PC-9 (cell line): ENCODE data around the gene CCDC138. TPM values are rescaled to one million over a fixed set of nuclear protein-coding genes. Genes with fewer than 3 reads are reported as not detected.

Source experiments
- BruUV-seq: library from RNA; stranded (reverse); fragments of 400-500 nt; replicated peaks from 2 replicates; lab custom pipeline; 2021; lab: Mats Ljungman, UMichigan
- CTCF ChIA-PET: fragments of 300-600 bp; sonication (Branson Sonifier 250); formaldehyde crosslinking; loops from one replicate; lab custom pipeline; 2022; ENCODE audit warnings: antibody characterized with exemption; lab: Charles Lee
- POLR2A ChIA-PET: fragments of 300-600 bp; sonication (Branson Sonifier 250); formaldehyde crosslinking; loops from one replicate; lab custom pipeline; 2022; ENCODE audit warnings: antibody characterized with exemption; ENCODE audit not compliant: unreplicated experiment; lab: Charles Lee
- DNase-seq, 2 experiments: peaks; one replicate each; pipeline versions ENCODE4 v3.0.0 to v3.0.0-alpha.2; 2015 to 2022; ENCODE audit warnings: mixed read lengths in 1 of 2
- H2AFZ ChIP-seq: fragments of 200-600 bp; sonication (generic); 2 replicates; pipeline ENCODE4 v1.8.1; 2017; ENCODE audit warnings: antibody characterized with exemption
- H3F3A ChIP-seq: fragments of 200-600 bp; sonication (generic); 2 replicates; pipeline ENCODE4 v1.8.1; 2017; ENCODE audit warnings: antibody characterized with exemption, mild to moderate bottlenecking, low read depth; ENCODE audit not compliant: insufficient read depth
- H3K27ac ChIP-seq: fragments of 200-600 bp; sonication (generic); 2 replicates; pipeline ENCODE4 v1.6.1; 2016; ENCODE audit warnings: mixed run types
- H3K27me3 ChIP-seq: fragments of 200-600 bp; sonication (generic); 2 replicates; pipeline ENCODE4 v1.6.1; 2016; ENCODE audit warnings: low read depth, mixed run types; ENCODE audit not compliant: insufficient read depth
- H3K36me3 ChIP-seq: fragments of 200-600 bp; sonication (generic); 2 replicates; pipeline ENCODE4 v1.6.1; 2016; ENCODE audit warnings: low read depth, mixed run types
- H3K4me1 ChIP-seq: fragments of 200-600 bp; sonication (generic); replicated peaks from 2 replicates; pipeline ENCODE4 v1.6.1; 2016; ENCODE audit warnings: mixed run types; ENCODE audit not compliant: insufficient read depth
- H3K4me2 ChIP-seq: fragments of 200-600 bp; sonication (generic); 2 replicates; pipeline ENCODE4 v1.6.1; 2017; ENCODE audit warnings: mixed run types
- H3K4me3 ChIP-seq: fragments of 200-600 bp; sonication (generic); 2 replicates; pipeline ENCODE4 v1.6.1; 2016; ENCODE audit warnings: mixed run types
- H3K79me2 ChIP-seq: fragments of 200-600 bp; sonication (generic); 2 replicates; pipeline ENCODE4 v1.6.1; 2017; ENCODE audit warnings: low read depth, mixed run types
- H3K9me2 ChIP-seq: fragments of 200-600 bp; sonication (generic); 2 replicates; pipeline ENCODE4 v1.8.1; 2017; ENCODE audit warnings: mild to moderate bottlenecking; ENCODE audit not compliant: insufficient read depth
- H3K9me3 ChIP-seq: fragments of 200-600 bp; sonication (generic); 2 replicates; pipeline ENCODE4 v1.8.1; 2016; ENCODE audit warnings: low read depth; ENCODE audit not compliant: insufficient read depth
- H4K20me1 ChIP-seq: fragments of 200-600 bp; sonication (generic); 2 replicates; pipeline ENCODE4 v1.8.1; 2017; ENCODE audit not compliant: insufficient read depth
- EZH2 ChIP-seq: fragments of 200-600 bp; sonication (generic); IDR thresholded peaks from 2 replicates; pipeline ENCODE4 v1.8.0; 2017; ENCODE audit warnings: antibody characterized with exemption, low read depth
- intact Hi-C: fragments of 100-400 bp; cut with micrococcal nuclease; formaldehyde crosslinking; loops from one replicate; pipeline ENCODE4 v1.10.0; 2022; ENCODE audit not compliant: unreplicated experiment
- total RNA-seq: library from RNA; stranded (reverse); gene quantifications from 2 replicates; pipeline ENCODE4 v1.2.3, GENCODE V29; 2021
- TF ChIP-seq, protein P1 (sequence below): fragments of 200-600 bp; sonication (generic); conservative IDR thresholded peaks from 2 replicates; pipeline ENCODE4 v1.6.1; 2017; ENCODE audit warnings: mixed run types, antibody characterized with exemption, mild to moderate bottlenecking, moderate library complexity

The CCDC138 gene
- total RNA-seq, 1 experiment from 2014 or later, result 10.1 TPM

DNA sequence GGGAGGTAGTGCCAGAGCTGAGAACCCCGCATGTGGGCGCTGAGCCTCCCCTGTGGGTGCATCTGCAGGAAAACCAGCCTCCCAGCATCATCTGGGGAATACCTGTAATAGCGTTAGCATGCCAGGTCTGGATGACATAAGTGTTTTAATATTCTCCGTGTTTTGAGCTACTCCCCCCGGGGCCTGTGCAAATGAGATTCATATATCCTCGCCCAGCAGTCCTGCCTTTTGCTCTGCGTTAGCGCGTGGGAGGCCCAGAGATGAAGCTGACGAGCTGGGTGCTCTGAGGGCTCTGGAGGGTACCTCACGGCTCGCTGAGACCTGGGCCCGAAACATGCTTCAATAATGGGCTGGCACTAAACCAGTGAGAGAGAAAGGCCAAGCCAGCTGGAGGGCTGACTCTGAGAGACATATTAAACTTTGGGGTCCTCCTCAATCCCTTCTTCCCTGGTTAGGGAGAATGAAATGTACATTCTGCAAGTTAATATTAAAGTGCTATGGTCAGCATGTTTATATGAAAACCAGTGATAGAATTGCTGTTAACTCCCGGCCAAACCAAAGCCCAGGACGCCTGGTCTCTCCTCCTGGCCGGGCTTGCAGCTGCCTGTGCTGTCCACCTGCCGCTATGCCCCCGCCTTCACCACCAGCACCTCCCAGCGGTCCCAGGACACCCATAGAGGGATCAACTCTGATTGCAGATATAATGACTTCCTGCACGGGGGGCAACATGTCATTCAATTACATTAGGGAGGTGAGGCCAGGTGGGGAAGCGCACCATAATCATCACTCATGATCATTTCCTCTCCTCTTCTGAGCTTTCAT is 125.4 kb downstream of the CCDC138 start:
- BruUV-seq, result no TSS peak
- CTCF ChIA-PET, result interaction anchor here (0.7 kb wide), 1 partner anchor 37 kb away, joined by 3 read pairs; no protein-coding TSS in a partner anchor
- Histone ChIP-seq H3K9me2 (no peaks in the 10 kb centered on the region), H3K27me3 (no peaks in the 10 kb centered on the region), H3K9me3 (no peaks in the 10 kb centered on the region), H3K36me3 (no peaks in the 10 kb centered on the region), H3K27ac (no peak overlapping the region), H3K79me2 (no peaks in the 10 kb centered on the region), H3K4me2 (no peak overlapping the region), H3K4me3 (no peak overlapping the region), H2AFZ (no peak overlapping the region), H3F3A (no peaks in the 10 kb centered on the region), H3K4me1 (no peaks in the 10 kb centered on the region), H4K20me1 (no peaks in the 10 kb centered on the region)
- DNase-seq, result no peak
- TF ChIP-seq, protein P1, sequence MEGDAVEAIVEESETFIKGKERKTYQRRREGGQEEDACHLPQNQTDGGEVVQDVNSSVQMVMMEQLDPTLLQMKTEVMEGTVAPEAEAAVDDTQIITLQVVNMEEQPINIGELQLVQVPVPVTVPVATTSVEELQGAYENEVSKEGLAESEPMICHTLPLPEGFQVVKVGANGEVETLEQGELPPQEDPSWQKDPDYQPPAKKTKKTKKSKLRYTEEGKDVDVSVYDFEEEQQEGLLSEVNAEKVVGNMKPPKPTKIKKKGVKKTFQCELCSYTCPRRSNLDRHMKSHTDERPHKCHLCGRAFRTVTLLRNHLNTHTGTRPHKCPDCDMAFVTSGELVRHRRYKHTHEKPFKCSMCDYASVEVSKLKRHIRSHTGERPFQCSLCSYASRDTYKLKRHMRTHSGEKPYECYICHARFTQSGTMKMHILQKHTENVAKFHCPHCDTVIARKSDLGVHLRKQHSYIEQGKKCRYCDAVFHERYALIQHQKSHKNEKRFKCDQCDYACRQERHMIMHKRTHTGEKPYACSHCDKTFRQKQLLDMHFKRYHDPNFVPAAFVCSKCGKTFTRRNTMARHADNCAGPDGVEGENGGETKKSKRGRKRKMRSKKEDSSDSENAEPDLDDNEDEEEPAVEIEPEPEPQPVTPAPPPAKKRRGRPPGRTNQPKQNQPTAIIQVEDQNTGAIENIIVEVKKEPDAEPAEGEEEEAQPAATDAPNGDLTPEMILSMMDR, result no peak
- TF ChIP-seq EZH2, result no peak
- intact Hi-C loops, result no loop called here
- POLR2A ChIA-PET, result no interaction called here

DNA sequence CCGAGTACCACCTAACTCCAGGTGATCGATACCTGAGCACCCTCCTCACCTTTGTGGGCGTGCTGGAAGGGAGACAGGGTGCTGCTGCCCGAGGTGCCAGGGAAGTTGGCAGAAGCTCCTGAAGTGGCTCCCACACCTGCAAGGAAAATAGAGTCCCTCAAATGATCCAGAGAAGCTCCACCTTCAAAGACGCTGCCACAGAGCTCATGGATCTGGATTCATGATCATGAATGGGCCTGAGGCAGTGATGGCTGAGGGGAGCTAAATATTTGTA is 126.0 kb downstream of the CCDC138 start:
- H3K27ac ChIP-seq, result no peak overlapping the region
- ChIA-PET POLR2A (no interaction called here), CTCF (no interaction called here)
- no peaks in the 10 kb centered on the region for H3F3A ChIP-seq
- H3K4me1 ChIP-seq, result no peaks in the 10 kb centered on the region
- H3K4me3 ChIP-seq, result no peak overlapping the region
- no peak overlapping the region for H3K4me2 ChIP-seq
- no peaks in the 10 kb centered on the region for H3K36me3 ChIP-seq
- H4K20me1 ChIP-seq, result no peaks in the 10 kb centered on the region
- H3K27me3 ChIP-seq, result no peaks in the 10 kb centered on the region
- TF ChIP-seq, protein P1, result no peak
- no peak for TF ChIP-seq EZH2
- H2AFZ ChIP-seq, result no peak overlapping the region
- H3K9me3 ChIP-seq, result no peaks in the 10 kb centered on the region
- intact Hi-C loops, result no loop called here
- no peaks in the 10 kb centered on the region for H3K9me2 ChIP-seq
- no TSS peak for BruUV-seq
- no peaks in the 10 kb centered on the region for H3K79me2 ChIP-seq
- no peak for DNase-seq

DNA sequence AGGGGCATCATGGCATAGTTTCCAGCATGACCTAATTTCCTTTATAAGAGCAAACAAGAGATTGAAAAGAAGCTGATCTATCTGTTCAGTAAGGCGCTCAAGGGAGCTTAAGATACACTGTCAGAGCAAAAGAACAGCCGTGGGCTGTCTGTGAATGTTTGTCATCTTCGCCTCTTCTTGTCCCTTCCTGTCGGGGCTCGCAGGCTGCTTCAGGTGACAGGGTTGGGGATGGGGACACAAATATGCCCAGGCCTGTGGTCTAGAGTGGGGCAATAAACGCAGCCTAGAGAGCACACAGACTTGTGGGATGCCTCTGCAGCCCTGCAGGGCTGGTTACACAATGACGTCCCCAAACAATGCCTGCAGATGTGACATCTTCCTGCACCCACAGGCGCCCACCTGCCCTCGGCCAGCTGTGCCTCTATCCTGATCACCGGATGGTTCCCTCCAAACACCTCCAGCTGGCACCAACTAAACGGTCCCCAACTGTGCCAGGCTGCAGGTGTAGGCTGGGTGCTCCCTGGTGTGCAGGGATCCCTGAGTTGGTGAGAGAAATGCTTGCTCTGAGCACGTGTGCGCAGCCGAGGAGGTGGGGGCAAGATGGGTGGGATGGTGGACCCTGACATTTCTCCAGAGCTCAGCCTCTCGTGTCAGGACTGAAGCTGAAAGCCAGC is 129.7 kb downstream of the CCDC138 start:
- Histone ChIP-seq H3K79me2 (no peaks in the 10 kb centered on the region), H3K4me2 (no peak overlapping the region), H3K4me3 (no peak overlapping the region), H3F3A (no peaks in the 10 kb centered on the region), H3K27me3 (no peaks in the 10 kb centered on the region), H3K9me2 (no peaks in the 10 kb centered on the region), H3K27ac (no peak overlapping the region), H3K36me3 (no peaks in the 10 kb centered on the region), H2AFZ (no peak overlapping the region), H3K9me3 (no peaks in the 10 kb centered on the region), H4K20me1 (no peaks in the 10 kb centered on the region), H3K4me1 (0 out of 2 replicates have a peak, but pooled peaks cover 4% of the 10 kb centered on the region)
- BruUV-seq, result no TSS peak
- ChIA-PET CTCF (no interaction called here), POLR2A (no interaction called here)
- TF ChIP-seq EZH2, result no peak
- TF ChIP-seq, protein P1, result no peak
- no peak for DNase-seq
- intact Hi-C loops, result no loop called here
